ENCODE measurements around the gene NDOR1.

The NDOR1 gene

GRCh38 chr9:137198051-137198901, 7.2 kb upstream of the NDOR1 start:
- no peak for TF ChIP-seq CTCF (IDR thresholded peaks at IDR 0.05; ENCODE audit: insufficient read depth, low read length, poor library complexity, severe bottlenecking)
- H3K27me3 ChIP-seq (replicated peaks; ENCODE audit: control insufficient read depth, insufficient read depth, low read length) = no peaks in the 10 kb centered on the region
- no peak for DNase-seq (ENCODE audit: extremely low read depth, insufficient read length)
- H3K36me3 ChIP-seq (ENCODE audit: control insufficient read depth, insufficient read depth, low read length) = no peaks in the 10 kb centered on the region; the same call in 1 of the 2 replicates
- H3K4me3 ChIP-seq (replicated peaks; ENCODE audit: low read depth, low read length) = no peak overlapping the region

GRCh38 chr9:137198902-137199283, 6.6 kb upstream of the NDOR1 start:
- DNase-seq (ENCODE audit: extremely low read depth, insufficient read length) = no peak
- no peak for TF ChIP-seq CTCF (IDR thresholded peaks at IDR 0.05; ENCODE audit: insufficient read depth, low read length, poor library complexity, severe bottlenecking)
- H3K36me3 ChIP-seq (ENCODE audit: control insufficient read depth, insufficient read depth, low read length) = no peaks in the 10 kb centered on the region; the same call in 1 of the 2 replicates
- no peaks in the 10 kb centered on the region for H3K27me3 ChIP-seq (replicated peaks; ENCODE audit: control insufficient read depth, insufficient read depth, low read length)
- no peak overlapping the region for H3K4me3 ChIP-seq (replicated peaks; ENCODE audit: low read depth, low read length)

- Histone ChIP-seq H3K36me3 (ENCODE audit: control insufficient read depth, insufficient read depth, low read length) (no peaks in the 10 kb centered on the region; the same call in 1 of the 2 replicates), H3K4me3 (replicated peaks; ENCODE audit: low read depth, low read length) (peak overlapping the region; percentile 57), H3K27me3 (replicated peaks; ENCODE audit: control insufficient read depth, insufficient read depth, low read length) (no peaks in the 10 kb centered on the region)
- no peak for DNase-seq (ENCODE audit: extremely low read depth, insufficient read length)
- TF ChIP-seq CTCF (IDR thresholded peaks at IDR 0.05; ENCODE audit: insufficient read depth, low read length, poor library complexity, severe bottlenecking) = no peak
Observed at GRCh38 chr9:137199411-137200121, 5.9 kb upstream of the NDOR1 start.

- TF ChIP-seq CTCF (IDR thresholded peaks at IDR 0.05; ENCODE audit: insufficient read depth, low read length, poor library complexity, severe bottlenecking) = no peak
- Histone ChIP-seq H3K36me3 (ENCODE audit: control insufficient read depth, insufficient read depth, low read length) (no peaks in the 10 kb centered on the region; the same call in 1 of the 2 replicates), H3K27me3 (replicated peaks; ENCODE audit: control insufficient read depth, insufficient read depth, low read length) (no peaks in the 10 kb centered on the region), H3K4me3 (replicated peaks; ENCODE audit: low read depth, low read length) (peak within 1 kb of the TSS; percentile 90)
- DNase-seq (ENCODE audit: extremely low read depth, insufficient read length) = peak; percentile 97
Observed at GRCh38 chr9:137200311-137201204, 4.9 kb upstream of the NDOR1 start, which contains the start of gene TPRN. TSS of gene TPRN (minus strand) at chr9:137200741. CDS start at chr9:137200711, 30 bp downstream.

- no peak for DNase-seq (ENCODE audit: extremely low read depth, insufficient read length)
Observed at GRCh38 chr9:137201205-137201868, 4.2 kb upstream of the NDOR1 start.

More at GRCh38 chr9:137201205-137201868, 4.2 kb upstream of the NDOR1 start:
- no peaks in the 10 kb centered on the region for H3K36me3 ChIP-seq (ENCODE audit: control insufficient read depth, insufficient read depth, low read length)
- H3K27me3 ChIP-seq (replicated peaks; ENCODE audit: control insufficient read depth, insufficient read depth, low read length) = no peaks in the 10 kb centered on the region
- H3K4me3 ChIP-seq (replicated peaks; ENCODE audit: low read depth, low read length) = peak overlapping the region; percentile 90
- TF ChIP-seq CTCF (IDR thresholded peaks at IDR 0.05; ENCODE audit: insufficient read depth, low read length, poor library complexity, severe bottlenecking) = no peak
